HG03039 (cell line): ENCODE results near the gene RMP24.
"Not testable (repeated sequence)": the region's sequence is repeated elsewhere in the genome, so short reads cannot be mapped to it uniquely, and the experiment has no call there.

Experiments
- ATAC-seq: cut with Tn5 transposase; IDR thresholded peaks from one replicate; pipeline ENCODE4 v1.9.1; 2021; ENCODE audit warnings: mild to moderate bottlenecking, moderate library complexity; ENCODE audit not compliant: unreplicated experiment

The RMP24 gene

DNA sequence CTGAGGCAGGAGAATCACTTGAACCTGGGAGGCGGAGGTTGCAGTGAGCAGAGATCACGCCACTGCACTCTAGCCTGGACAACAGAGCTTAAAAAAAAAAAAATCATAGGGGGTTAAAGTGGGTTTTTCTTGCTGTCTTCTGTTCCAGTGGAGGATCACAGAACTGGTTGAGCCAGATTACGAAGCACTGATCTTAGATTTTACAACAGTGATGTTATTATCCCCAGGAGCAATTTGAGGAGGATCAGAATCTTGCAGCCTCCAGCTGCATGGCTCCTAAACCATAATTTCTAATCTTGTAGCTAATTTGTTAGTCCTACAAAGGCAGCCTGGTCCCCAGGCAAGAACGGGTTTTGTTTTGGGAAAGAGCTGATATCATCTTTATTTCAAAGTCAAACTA, 4.6 kb upstream of the RMP24 start:
- not testable (repeated sequence) for ATAC-seq

GRCh38 chr18:35968278-35968880, 4.1 kb upstream of the RMP24 start:
- no peak for ATAC-seq

GRCh38 chr18:35969676-35970075, 2.8 kb upstream of the RMP24 start:
- ATAC-seq, result no peak

- peak; percentile 11 for ATAC-seq
Measured at GRCh38 chr18:35971661-35972196, 750 bp upstream of the RMP24 start.

DNA sequence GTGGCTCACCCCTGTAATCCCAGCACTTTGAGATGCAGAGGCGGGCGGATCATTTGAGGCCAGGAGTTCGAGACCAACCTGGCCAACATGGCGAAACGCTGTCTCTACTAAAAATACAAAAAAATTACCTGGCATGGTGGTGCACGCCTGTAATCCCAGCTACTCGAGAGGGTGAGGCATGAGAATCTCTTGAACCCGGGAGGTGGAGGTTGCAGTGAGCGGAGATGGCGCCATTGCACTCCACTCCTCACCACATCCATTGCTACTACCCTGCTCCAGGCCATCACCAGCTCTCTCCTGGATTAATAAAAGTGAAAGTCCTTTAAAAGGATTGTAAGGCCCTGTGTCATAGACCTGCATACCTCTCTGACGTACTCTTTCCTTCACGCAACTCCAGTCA, 1.2 kb downstream of the RMP24 start:
- ATAC-seq, result no peak

GRCh38 chr18:35974181-35974580, 1.7 kb downstream of the RMP24 start:
- ATAC-seq, result no peak

DNA sequence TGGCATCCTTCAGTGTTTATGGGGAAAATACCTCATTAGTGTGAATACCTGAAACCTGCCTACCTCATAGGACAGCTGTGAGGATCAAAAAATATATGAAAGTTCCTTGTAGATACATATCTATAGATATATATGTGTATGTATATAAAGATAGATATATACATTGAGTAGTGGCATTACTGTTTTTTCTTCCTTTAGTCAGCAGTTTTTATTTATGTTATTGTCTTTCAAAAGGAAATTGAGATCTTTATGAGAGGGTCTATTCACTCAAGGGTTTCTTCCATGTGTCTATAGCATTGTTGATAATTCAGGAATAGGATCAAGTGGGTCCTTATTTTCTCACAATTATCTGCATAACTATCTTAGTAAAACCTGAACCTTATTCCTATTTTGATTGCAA, 6.6 kb downstream of the RMP24 start:
- no peak for ATAC-seq

- no peak for ATAC-seq
Measured at GRCh38 chr18:35982409-35983114, 10.1 kb downstream of the RMP24 start.

DNA sequence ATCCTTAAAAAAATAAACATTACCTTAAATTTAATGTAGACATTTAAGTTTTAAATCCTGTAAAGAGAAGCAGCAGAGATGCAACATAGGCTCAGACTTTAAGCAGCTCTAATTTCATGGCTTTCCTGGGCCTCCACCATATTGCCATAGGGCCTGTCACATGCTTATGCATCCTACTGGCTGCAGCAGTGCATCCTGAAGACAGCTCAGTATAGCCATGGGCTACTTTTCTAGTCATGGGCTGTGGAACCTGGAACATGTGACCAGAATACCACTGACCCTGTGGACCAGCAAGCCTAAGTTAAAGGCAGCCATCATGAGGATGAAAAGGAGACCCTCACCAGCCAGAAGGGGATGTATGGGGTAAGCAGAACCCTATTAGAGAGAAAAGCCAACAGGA, 10.7 kb downstream of the RMP24 start:
- ATAC-seq, result no peak

- ATAC-seq, result no peak
Measured at GRCh38 chr18:35983818-35984217, 11.3 kb downstream of the RMP24 start.

GRCh38 chr18:35991696-35992095, 19.2 kb downstream of the RMP24 start:
- no peak for ATAC-seq

DNA sequence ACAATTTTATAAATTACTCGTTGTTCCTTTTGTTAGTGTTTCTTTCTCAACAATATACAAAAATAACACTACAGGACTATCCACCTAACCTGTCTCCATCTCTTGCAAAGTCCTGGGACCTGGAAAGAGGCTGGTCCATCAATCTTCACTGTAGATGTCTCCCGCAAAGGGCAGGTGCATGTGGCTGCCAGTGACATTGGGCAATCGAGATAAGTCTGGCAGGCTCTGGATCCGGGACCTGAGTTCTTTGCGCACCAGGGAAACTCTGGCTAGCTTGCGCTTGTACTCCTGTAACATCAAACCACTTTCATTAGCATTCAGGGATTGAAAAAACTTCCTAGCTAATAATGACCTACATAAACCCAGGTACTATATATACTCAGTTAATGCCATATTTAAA, 20.5 kb downstream of the RMP24 start:
- no peak for ATAC-seq

- no peak for ATAC-seq
Measured at GRCh38 chr18:35998967-35999366, 26.5 kb downstream of the RMP24 start.

- ATAC-seq, result no peak
Measured at GRCh38 chr18:35999925-36000324, 27.4 kb downstream of the RMP24 start.

DNA sequence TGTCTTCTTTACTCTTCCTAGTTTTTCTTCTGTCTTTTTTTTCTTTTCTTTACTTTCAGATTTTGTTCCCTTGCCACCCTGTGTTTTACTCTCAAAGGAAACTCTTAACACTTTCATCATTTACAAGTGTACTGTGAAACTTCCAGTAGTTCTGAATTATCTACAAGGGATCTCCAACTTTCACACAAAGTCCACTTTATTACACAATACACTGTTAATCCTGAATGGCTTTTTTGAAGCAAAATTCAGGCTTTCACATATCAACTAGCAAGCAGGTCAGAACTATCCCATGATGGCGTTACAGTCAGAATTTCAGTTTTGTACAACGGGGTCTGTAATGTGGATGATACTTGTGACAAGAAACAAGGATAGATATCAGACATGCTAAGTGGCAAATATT, 34.5 kb downstream of the RMP24 start:
- no peak for ATAC-seq

DNA sequence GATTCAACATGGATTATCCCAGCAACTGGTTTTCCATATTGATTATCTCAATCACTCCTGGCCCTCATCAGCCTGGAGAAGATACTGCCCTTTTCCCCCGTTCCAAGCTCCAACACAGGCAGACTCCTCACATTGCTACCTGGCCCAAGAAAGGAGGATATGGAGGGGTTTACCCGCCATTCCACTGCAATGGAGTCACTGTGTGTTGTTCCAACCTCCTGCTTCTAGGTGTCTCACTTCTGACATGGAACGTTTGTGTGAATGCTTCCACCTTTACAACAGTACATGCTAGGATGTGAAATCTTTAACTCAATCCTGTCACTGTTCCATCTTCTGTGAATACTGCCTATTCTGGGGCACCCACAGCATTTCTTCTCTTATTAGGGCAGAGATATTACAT, 36.7 kb downstream of the RMP24 start:
- ATAC-seq, result no peak

- ATAC-seq, result no peak
Measured at GRCh38 chr18:36012891-36013290, 40.4 kb downstream of the RMP24 start.

GRCh38 chr18:36015629-36016028, 43.1 kb downstream of the RMP24 start:
- ATAC-seq, result peak; percentile 82

DNA sequence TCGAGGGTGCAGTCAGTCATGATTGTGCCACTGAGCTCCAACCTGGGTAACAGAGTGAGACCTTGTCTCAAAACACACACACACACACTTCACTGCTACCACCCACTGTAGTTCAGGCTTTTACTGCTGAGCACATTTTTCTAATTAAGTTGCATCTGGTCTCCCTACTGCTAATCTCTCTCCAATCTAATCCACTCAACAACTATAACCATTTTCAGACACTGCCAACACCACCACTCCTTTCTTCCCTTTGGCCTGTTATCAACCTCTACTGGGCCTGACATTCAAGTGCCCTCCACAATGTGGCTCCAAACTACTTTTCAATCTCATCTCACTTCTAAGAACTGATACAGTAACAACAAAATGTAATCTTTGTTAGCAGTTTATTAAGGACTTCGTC, 44.8 kb downstream of the RMP24 start:
- no peak for ATAC-seq

DNA sequence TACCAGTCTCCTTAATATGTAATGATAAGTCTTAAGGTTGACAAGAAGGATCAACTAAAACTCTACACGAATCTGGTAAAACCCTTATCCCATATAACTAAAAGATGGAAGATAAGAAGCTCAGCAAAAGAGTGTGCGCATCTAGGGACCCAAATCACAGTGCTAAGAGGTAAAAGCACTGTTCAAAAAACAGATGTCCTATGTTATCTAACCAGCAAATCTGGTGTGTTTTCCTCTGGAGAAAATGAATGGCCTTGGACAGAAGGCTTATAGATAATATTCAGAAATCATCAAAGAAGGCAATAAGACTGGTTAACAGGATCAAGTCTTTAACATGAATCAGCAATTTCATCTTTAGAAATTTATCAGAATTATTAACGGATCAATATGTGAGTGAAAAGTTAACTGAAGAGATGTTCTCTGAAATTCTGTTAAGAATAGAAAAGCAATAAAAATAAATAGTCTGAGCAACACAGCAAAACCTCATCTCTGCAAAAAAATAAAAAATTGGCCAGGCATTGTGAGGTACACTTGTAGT, 47.8 kb downstream of the RMP24 start:
- no peak for ATAC-seq

DNA sequence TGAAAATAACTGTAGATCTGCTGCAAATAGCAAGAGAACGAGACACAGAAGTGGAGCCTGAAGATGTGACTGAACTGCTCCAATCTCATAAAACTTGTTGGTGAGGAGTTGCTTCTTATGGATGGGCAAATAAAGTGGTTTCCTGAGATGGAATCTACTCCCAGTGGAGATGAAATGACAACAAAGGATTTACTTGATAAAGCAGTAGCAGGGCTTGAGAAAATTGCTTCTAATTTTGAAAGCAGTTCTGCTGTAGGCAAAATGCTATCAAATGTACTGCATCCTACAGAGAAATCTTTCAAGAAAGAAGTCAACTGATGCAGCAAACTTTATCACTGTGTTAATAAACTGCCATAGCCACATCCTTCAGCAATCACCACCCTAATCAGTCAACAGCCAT, 50.9 kb downstream of the RMP24 start:
- no peak for ATAC-seq

DNA sequence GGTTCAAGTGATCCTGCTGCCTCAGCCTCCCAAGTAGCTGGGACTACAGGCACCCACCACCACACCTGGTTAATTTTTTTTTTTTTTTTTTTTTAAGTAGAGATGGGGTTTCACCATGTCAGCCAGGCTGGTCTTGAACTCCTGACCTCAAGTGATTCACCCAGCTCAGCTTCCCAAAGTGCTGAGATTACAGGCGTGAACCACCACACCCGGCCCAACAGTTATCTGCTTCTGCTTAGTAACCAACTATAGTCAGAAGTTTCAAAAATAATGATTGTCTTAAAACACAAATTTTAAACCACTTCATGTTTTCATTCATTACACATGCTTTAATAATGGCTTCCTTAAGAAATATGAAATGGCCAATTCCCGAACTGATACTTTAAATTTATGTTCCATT, 51.8 kb downstream of the RMP24 start:
- not testable (repeated sequence) for ATAC-seq
